Neural progenitor cell (in vitro differentiated cells): ENCODE data around the gene SEMA6A. TPM values are rescaled to one million over a fixed set of nuclear protein-coding genes. Genes with fewer than 3 reads are reported as not detected.

Experiments
- DNase-seq: peaks from one replicate; pipeline ENCODE4 v3.0.0-alpha.2; 2016; ENCODE audit warnings: low spot score
- H2AFZ ChIP-seq: fragments of 200-600 bp; sonication (generic); replicated peaks from 2 replicates; pipeline ENCODE4 v1.6.1; 2016; ENCODE audit warnings: antibody characterized with exemption
- H3F3A ChIP-seq: fragments of 200-600 bp; sonication (generic); 2 replicates; pipeline ENCODE4 v1.6.1; 2016; ENCODE audit warnings: antibody characterized with exemption, low read depth
- H3K27ac ChIP-seq: fragments of 200-600 bp; sonication (generic); 2 replicates; pipeline ENCODE4 v1.5.1; 2016; ENCODE audit warnings: mild to moderate bottlenecking
- H3K27me3 ChIP-seq: fragments of 200-600 bp; sonication (generic); 2 replicates; pipeline ENCODE4 v1.6.1; 2016; ENCODE audit warnings: mild to moderate bottlenecking, moderate library complexity
- H3K36me3 ChIP-seq: fragments of 200-600 bp; sonication (generic); 2 replicates; pipeline ENCODE4 v1.5.1; 2016
- H3K4me1 ChIP-seq: fragments of 200-600 bp; sonication (generic); 2 replicates; pipeline ENCODE4 v1.6.1; 2016; ENCODE audit warnings: mixed run types
- H3K4me2 ChIP-seq: fragments of 200-600 bp; sonication (generic); 2 replicates; pipeline ENCODE4 v1.6.1; 2016
- H3K4me3 ChIP-seq: fragments of 200-600 bp; sonication (generic); 2 replicates; pipeline ENCODE4 v1.5.1; 2016
- H3K79me2 ChIP-seq: fragments of 200-600 bp; sonication (generic); 2 replicates; pipeline ENCODE4 v1.6.1; 2016; ENCODE audit warnings: low read depth
- H3K9ac ChIP-seq: fragments of 200-600 bp; sonication (generic); 2 replicates; pipeline ENCODE4 v1.6.1; 2016
- H3K9me3 ChIP-seq: fragments of 200-600 bp; sonication (generic); 2 replicates; pipeline ENCODE4 v1.5.1; 2016; ENCODE audit warnings: low read depth
- H4K20me1 ChIP-seq: fragments of 200-600 bp; sonication (generic); 2 replicates; pipeline ENCODE4 v1.6.1; 2016; ENCODE audit warnings: low read depth
- H3K27ac Mint-ChIP-seq: 3 replicates; pipeline ENCODE4 v1.8.0; 2021; ENCODE audit warnings: mixed read lengths
- H3K27me3 Mint-ChIP-seq: 2 replicates; pipeline ENCODE4 v1.8.0; 2022; ENCODE audit warnings: low read depth, mild to moderate bottlenecking, inconsistent platforms, moderate library complexity, mixed read lengths; ENCODE audit not compliant: insufficient read depth
- H3K36me3 Mint-ChIP-seq: 3 replicates; pipeline ENCODE4 v1.8.0; 2021; ENCODE audit warnings: mixed read lengths
- H3K4me1 Mint-ChIP-seq: 3 replicates; pipeline ENCODE4 v1.8.0; 2021; ENCODE audit warnings: mixed read lengths
- H3K4me3 Mint-ChIP-seq: 3 replicates; pipeline ENCODE4 v1.8.0; 2021; ENCODE audit warnings: mild to moderate bottlenecking, moderate library complexity, mixed read lengths
- H3K9me3 Mint-ChIP-seq: 3 replicates; pipeline ENCODE4 v1.8.0; 2020; ENCODE audit warnings: mixed read lengths
- CTCF ChIP-seq: fragments of 200-600 bp; sonication (generic); IDR thresholded peaks from 2 replicates; pipeline ENCODE4 v1.5.1; 2017; ENCODE audit warnings: antibody characterized with exemption, mild to moderate bottlenecking
- EZH2 ChIP-seq: fragments of 200-600 bp; sonication (generic); IDR thresholded peaks from 2 replicates; pipeline ENCODE4 v1.6.1; 2017; ENCODE audit warnings: antibody characterized with exemption, mild to moderate bottlenecking, moderate library complexity
- EZH2phosphoT487 ChIP-seq: fragments of 200-600 bp; sonication (generic); IDR thresholded peaks from 2 replicates; pipeline ENCODE4 v1.6.1; 2017; ENCODE audit warnings: antibody characterized with exemption
- total RNA-seq: library from RNA; depleted of rRNA; stranded (reverse); fragments of >200 nt; gene quantifications from 2 replicates; pipeline ENCODE4 v1.2.3, GENCODE V29; 2015; ENCODE audit warnings: low replicate concordance

Gene SEMA6A
- total RNA-seq, 1 donor from 2014 or later, result 86.4 TPM

- TF ChIP-seq EZH2phosphoT487 (no peak), CTCF (no peak), EZH2 (no peak)
- H3K27me3 ChIP-seq, result no peaks in the 10 kb centered on the region
- no peaks in the 10 kb centered on the region for H3K9me3 ChIP-seq
- no peaks in the 10 kb centered on the region for H3K36me3 ChIP-seq
- no peak overlapping the region for H3K9ac ChIP-seq
- H4K20me1 ChIP-seq, result peaks cover 100% of the 10 kb centered on the region
- H3K4me1 ChIP-seq, result peaks cover 94% of the 10 kb centered on the region
- Mint-ChIP-seq H3K9me3 (peaks cover 11% of the 10 kb centered on the region), H3K27ac (no peak overlapping the region), H3K27me3 (no peaks in the 10 kb centered on the region), H3K4me3 (no peak overlapping the region), H3K36me3 (peaks cover 32% of the 10 kb centered on the region), H3K4me1 (peaks cover 27% of the 10 kb centered on the region)
- no peak overlapping the region for H3K27ac ChIP-seq
- H3K79me2 ChIP-seq, result peaks cover 100% of the 10 kb centered on the region
- no peak overlapping the region for H2AFZ ChIP-seq
- H3F3A ChIP-seq, result peaks cover 28% of the 10 kb centered on the region
- H3K4me3 ChIP-seq, result no peak overlapping the region
- DNase-seq, result no peak
- H3K4me2 ChIP-seq, result peak overlapping the region; percentile 31
These were observed 10.8 kb downstream of the SEMA6A start for GRCh38 chr5:116563736-116564308.

GRCh38 chr5:116562669-116563068 is 12.0 kb downstream of the SEMA6A start:
- no peak overlapping the region for H3K4me3 ChIP-seq
- Mint-ChIP-seq H3K4me1 (peaks cover 27% of the 10 kb centered on the region), H3K4me3 (no peak overlapping the region), H3K9me3 (peaks cover 11% of the 10 kb centered on the region), H3K36me3 (peaks cover 29% of the 10 kb centered on the region), H3K27me3 (no peaks in the 10 kb centered on the region), H3K27ac (no peak overlapping the region)
- no peak for DNase-seq
- TF ChIP-seq EZH2, result no peak
- no peak for TF ChIP-seq EZH2phosphoT487
- no peak for TF ChIP-seq CTCF
- peaks cover 32% of the 10 kb centered on the region for H3F3A ChIP-seq
- no peaks in the 10 kb centered on the region for H3K9me3 ChIP-seq
- peaks cover 84% of the 10 kb centered on the region for H3K4me1 ChIP-seq
- H2AFZ ChIP-seq, result no peak overlapping the region
- H3K36me3 ChIP-seq, result no peaks in the 10 kb centered on the region
- peaks cover 98% of the 10 kb centered on the region for H3K79me2 ChIP-seq
- H3K4me2 ChIP-seq, result no peak overlapping the region
- no peak overlapping the region for H3K27ac ChIP-seq
- H4K20me1 ChIP-seq, result peaks cover 97% of the 10 kb centered on the region
- no peaks in the 10 kb centered on the region for H3K27me3 ChIP-seq
- H3K9ac ChIP-seq, result no peak overlapping the region

- H4K20me1 ChIP-seq, result peaks cover 97% of the 10 kb centered on the region
- peaks cover 74% of the 10 kb centered on the region for H3K4me1 ChIP-seq
- TF ChIP-seq CTCF (no peak), EZH2phosphoT487 (no peak)
- H3K36me3 ChIP-seq, result no peaks in the 10 kb centered on the region
- no peak overlapping the region for H3K4me3 ChIP-seq
- Mint-ChIP-seq H3K27me3 (no peaks in the 10 kb centered on the region), H3K27ac (no peak overlapping the region), H3K9me3 (peaks cover 11% of the 10 kb centered on the region), H3K4me3 (no peak overlapping the region), H3K36me3 (peaks cover 21% of the 10 kb centered on the region), H3K4me1 (peaks cover 26% of the 10 kb centered on the region)
- H2AFZ ChIP-seq, result no peak overlapping the region
- peak overlapping the region; percentile 34 for H3K4me2 ChIP-seq
- H3K79me2 ChIP-seq, result peaks cover 98% of the 10 kb centered on the region
- H3K27me3 ChIP-seq, result no peaks in the 10 kb centered on the region
- no peak for DNase-seq
- peaks cover 32% of the 10 kb centered on the region for H3F3A ChIP-seq
- no peak overlapping the region for H3K9ac ChIP-seq
- no peaks in the 10 kb centered on the region for H3K9me3 ChIP-seq
- H3K27ac ChIP-seq, result peak overlapping the region; percentile 12
These were observed 13.0 kb downstream of the SEMA6A start for GRCh38 chr5:116561658-116562057.
